ENCODE data around the gene CRADD.

The CRADD gene

GRCh38 chr12:93827179-93827578, 150.0 kb downstream of the CRADD start:
- no peak for TF ChIP-seq POLR2A (IDR thresholded peaks at IDR 0.05; ENCODE audit: low read length)
- no peak for TF ChIP-seq GATA1 (IDR thresholded peaks at IDR 0.05; ENCODE audit: low read depth, low read length)
- no peak for DNase-seq

- DNase-seq, result no peak
- TF ChIP-seq POLR2A (IDR thresholded peaks at IDR 0.05; ENCODE audit: low read length) (no peak), GATA1 (IDR thresholded peaks at IDR 0.05; ENCODE audit: low read depth, low read length) (no peak)
Measured at GRCh38 chr12:93827669-93828068, 150.5 kb downstream of the CRADD start.

DNA sequence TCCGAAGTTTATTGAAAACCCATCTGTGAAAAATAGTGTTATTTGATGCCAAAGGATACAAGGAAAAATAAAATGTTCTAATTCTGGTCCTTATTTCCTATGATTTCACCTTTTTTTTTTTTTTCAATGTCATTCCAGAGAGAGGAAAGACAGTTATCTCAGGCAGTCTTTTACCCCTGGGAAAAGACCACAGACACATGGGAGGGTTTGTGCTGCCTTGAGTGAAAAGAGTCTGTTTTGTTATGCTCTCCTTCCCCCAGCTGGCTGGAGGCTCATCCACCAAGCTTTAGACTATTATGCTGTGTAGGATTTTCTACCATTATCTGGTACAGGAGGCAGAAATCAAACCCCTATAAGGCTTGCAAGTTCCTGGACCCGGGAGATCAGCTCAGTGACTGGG, 151.8 kb downstream of the CRADD start:
- TF ChIP-seq POLR2A (IDR thresholded peaks at IDR 0.05; ENCODE audit: low read length) (no peak), GATA1 (IDR thresholded peaks at IDR 0.05; ENCODE audit: low read depth, low read length) (no peak)
- DNase-seq, result no peak

GRCh38 chr12:93831374-93831773, 154.2 kb downstream of the CRADD start:
- DNase-seq, result no peak
- TF ChIP-seq GATA1 (IDR thresholded peaks at IDR 0.05; ENCODE audit: low read depth, low read length) (no peak), POLR2A (IDR thresholded peaks at IDR 0.05; ENCODE audit: low read length) (no peak)

- TF ChIP-seq POLR2A (IDR thresholded peaks at IDR 0.05; ENCODE audit: low read length) (no peak), GATA1 (IDR thresholded peaks at IDR 0.05; ENCODE audit: low read depth, low read length) (no peak)
- DNase-seq, result no peak
Measured at GRCh38 chr12:93832131-93832530, 155.0 kb downstream of the CRADD start.

DNA sequence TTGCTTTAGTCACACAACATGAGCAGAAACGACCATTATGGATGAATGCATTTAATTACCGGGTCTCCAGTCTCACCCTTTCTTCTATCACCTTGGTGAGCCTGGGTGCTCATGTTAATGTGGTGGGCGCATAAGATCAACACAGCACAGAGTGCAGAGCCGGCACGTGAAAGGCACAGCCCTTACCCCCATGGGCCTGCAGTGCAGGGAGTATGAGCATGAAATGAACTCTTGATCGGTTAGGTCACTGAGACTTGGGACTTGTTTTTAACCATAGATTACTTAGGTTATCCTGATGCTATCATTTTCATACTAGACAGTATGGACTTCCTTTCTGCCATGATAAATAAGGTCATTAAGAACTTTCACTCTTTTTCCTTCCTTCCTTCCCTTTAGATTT, 156.8 kb downstream of the CRADD start:
- no peak for DNase-seq
- no peak for TF ChIP-seq GATA1 (IDR thresholded peaks at IDR 0.05; ENCODE audit: low read depth, low read length)
- no peak for TF ChIP-seq POLR2A (IDR thresholded peaks at IDR 0.05; ENCODE audit: low read length)

DNA sequence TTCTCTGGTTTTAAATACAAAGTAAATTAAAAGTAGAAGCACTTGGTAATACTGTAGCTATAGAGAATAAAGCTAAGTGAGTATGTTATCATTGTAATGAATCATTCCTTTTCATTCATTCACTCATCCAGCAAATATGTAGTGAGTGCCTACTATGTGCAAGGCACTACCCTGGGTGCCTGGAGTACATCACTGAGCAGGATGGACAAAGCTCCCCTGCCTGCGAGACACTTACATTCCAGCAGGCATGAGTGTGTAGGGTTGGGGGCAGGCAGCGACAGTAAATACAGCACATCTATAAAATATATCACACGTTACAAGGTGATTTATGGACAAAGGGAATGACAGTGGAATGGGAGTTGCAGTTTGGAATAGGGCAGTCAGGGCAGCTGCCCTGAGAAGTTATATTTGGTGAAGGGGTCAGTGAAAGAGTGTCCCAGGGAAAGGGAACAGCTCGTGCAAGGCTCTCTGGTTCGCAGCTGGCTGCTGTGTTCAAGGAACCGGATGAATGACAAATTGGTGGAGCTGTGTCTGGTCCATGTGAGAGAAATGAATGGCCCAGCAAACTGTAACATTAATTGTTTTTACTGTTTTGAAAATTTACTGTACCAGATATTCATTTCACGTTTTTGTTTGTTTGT, 159.6 kb downstream of the CRADD start:
- DNase-seq, result no peak
- TF ChIP-seq GATA1 (IDR thresholded peaks at IDR 0.05; ENCODE audit: low read depth, low read length), result no peak
- no peak for TF ChIP-seq POLR2A (IDR thresholded peaks at IDR 0.05; ENCODE audit: low read length)

DNA sequence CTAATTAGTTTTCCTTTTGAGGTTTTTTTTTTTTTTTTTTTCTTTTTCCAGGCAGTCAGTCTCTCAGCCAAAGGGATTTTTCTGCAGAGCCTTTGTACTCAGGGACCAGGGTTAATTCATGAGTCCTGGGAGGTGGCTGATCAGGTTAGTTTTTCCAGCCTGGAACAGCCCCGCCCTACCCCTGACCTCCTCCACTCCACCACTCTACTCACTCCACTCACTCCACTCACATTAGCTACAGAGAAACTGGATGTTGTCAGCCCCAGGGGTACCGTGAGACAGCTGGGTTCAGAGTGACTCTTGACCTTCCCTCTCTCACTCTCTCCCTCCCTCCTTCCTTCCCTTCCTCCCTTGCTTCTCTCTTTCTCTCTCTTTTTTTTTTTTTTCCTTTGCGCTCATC, 161.0 kb downstream of the CRADD start:
- no peak for TF ChIP-seq POLR2A (IDR thresholded peaks at IDR 0.05; ENCODE audit: low read length)
- TF ChIP-seq GATA1 (IDR thresholded peaks at IDR 0.05; ENCODE audit: low read depth, low read length), result no peak
- DNase-seq, result no peak

- no peak for DNase-seq
- TF ChIP-seq POLR2A (IDR thresholded peaks at IDR 0.05; ENCODE audit: low read length) (no peak), GATA1 (IDR thresholded peaks at IDR 0.05; ENCODE audit: low read depth, low read length) (no peak)
Measured at GRCh38 chr12:93839064-93839463, 161.9 kb downstream of the CRADD start.

- TF ChIP-seq GATA1 (IDR thresholded peaks at IDR 0.05; ENCODE audit: low read depth, low read length) (no peak), POLR2A (IDR thresholded peaks at IDR 0.05; ENCODE audit: low read length) (no peak)
- DNase-seq, result no peak
Measured at GRCh38 chr12:93841671-93842070, 164.5 kb downstream of the CRADD start.

- DNase-seq, result no peak
- TF ChIP-seq GATA1 (IDR thresholded peaks at IDR 0.05; ENCODE audit: low read depth, low read length) (no peak), POLR2A (IDR thresholded peaks at IDR 0.05; ENCODE audit: low read length) (no peak)
Measured at GRCh38 chr12:93844164-93844784, 167.1 kb downstream of the CRADD start.

- TF ChIP-seq GATA1 (IDR thresholded peaks at IDR 0.05; ENCODE audit: low read depth, low read length), result no peak
- no peak for TF ChIP-seq POLR2A (IDR thresholded peaks at IDR 0.05; ENCODE audit: low read length)
- no peak for DNase-seq
Measured at GRCh38 chr12:93846936-93847516, 169.9 kb downstream of the CRADD start.

GRCh38 chr12:93847517-93848474, 170.6 kb downstream of the CRADD start:
- peak in 1 of 2 experiments; percentile 25 for DNase-seq
- TF ChIP-seq POLR2A (IDR thresholded peaks at IDR 0.05; ENCODE audit: low read length), result no peak
- no peak for TF ChIP-seq GATA1 (IDR thresholded peaks at IDR 0.05; ENCODE audit: low read depth, low read length)
